ENCODE measurements around the gene RAB11FIP3.

GRCh38 chr16:396199-396598 lies 29.2 kb upstream of the RAB11FIP3 start:
- TF ChIP-seq NCOA4 (IDR thresholded peaks at IDR 0.05; ENCODE audit: partially characterized antibody) = no peak
- no peak for TF ChIP-seq ZNF398 (CRISPR knock-in tag; IDR thresholded peaks at IDR 0.05)
- no peak for TF ChIP-seq U2AF2 (optimal IDR thresholded peaks at IDR 0.05; ENCODE audit: low read depth, low read length)
- no peak for TF ChIP-seq KDM4B (IDR thresholded peaks at IDR 0.05; ENCODE audit: borderline replicate concordance in 2 of 2, low read depth in 1 of 2)
- no peak for TF ChIP-seq FOXM1 (IDR thresholded peaks at IDR 0.05; ENCODE audit: low read depth)
- TF ChIP-seq FOXM1 (CRISPR knock-in tag; IDR thresholded peaks at IDR 0.05; ENCODE audit: low read depth) = no peak

All from K562 (cell line).